PC-9 (cell line): ENCODE results near the gene ADIRF. TPM values are rescaled to one million over a fixed set of nuclear protein-coding genes. Genes with fewer than 3 reads are reported as not detected.
"Not testable (repeated sequence)": the region's sequence is repeated elsewhere in the genome, so short reads cannot be mapped to it uniquely, and the experiment has no call there.

Experiments used
- BruUV-seq: library from RNA; stranded (reverse); fragments of 400-500 nt; replicated peaks from 2 replicates; lab custom pipeline; 2021; lab: Mats Ljungman, UMichigan
- CTCF ChIA-PET: fragments of 300-600 bp; sonication (Branson Sonifier 250); formaldehyde crosslinking; loops from one replicate; lab custom pipeline; 2022; ENCODE audit warnings: antibody characterized with exemption; lab: Charles Lee
- POLR2A ChIA-PET: fragments of 300-600 bp; sonication (Branson Sonifier 250); formaldehyde crosslinking; loops from one replicate; lab custom pipeline; 2022; ENCODE audit warnings: antibody characterized with exemption; ENCODE audit not compliant: unreplicated experiment; lab: Charles Lee
- DNase-seq, 2 experiments: peaks; one replicate each; pipeline versions ENCODE4 v3.0.0 to v3.0.0-alpha.2; 2015 to 2022; ENCODE audit warnings: mixed read lengths in 1 of 2
- H2AFZ ChIP-seq: fragments of 200-600 bp; sonication (generic); 2 replicates; pipeline ENCODE4 v1.8.1; 2017; ENCODE audit warnings: antibody characterized with exemption
- H3F3A ChIP-seq: fragments of 200-600 bp; sonication (generic); 2 replicates; pipeline ENCODE4 v1.8.1; 2017; ENCODE audit warnings: antibody characterized with exemption, mild to moderate bottlenecking, low read depth; ENCODE audit not compliant: insufficient read depth
- H3K27ac ChIP-seq: fragments of 200-600 bp; sonication (generic); 2 replicates; pipeline ENCODE4 v1.6.1; 2016; ENCODE audit warnings: mixed run types
- H3K27me3 ChIP-seq: fragments of 200-600 bp; sonication (generic); 2 replicates; pipeline ENCODE4 v1.6.1; 2016; ENCODE audit warnings: low read depth, mixed run types; ENCODE audit not compliant: insufficient read depth
- H3K36me3 ChIP-seq: fragments of 200-600 bp; sonication (generic); 2 replicates; pipeline ENCODE4 v1.6.1; 2016; ENCODE audit warnings: low read depth, mixed run types
- H3K4me1 ChIP-seq: fragments of 200-600 bp; sonication (generic); replicated peaks from 2 replicates; pipeline ENCODE4 v1.6.1; 2016; ENCODE audit warnings: mixed run types; ENCODE audit not compliant: insufficient read depth
- H3K4me2 ChIP-seq: fragments of 200-600 bp; sonication (generic); 2 replicates; pipeline ENCODE4 v1.6.1; 2017; ENCODE audit warnings: mixed run types
- H3K4me3 ChIP-seq: fragments of 200-600 bp; sonication (generic); 2 replicates; pipeline ENCODE4 v1.6.1; 2016; ENCODE audit warnings: mixed run types
- H3K79me2 ChIP-seq: fragments of 200-600 bp; sonication (generic); 2 replicates; pipeline ENCODE4 v1.6.1; 2017; ENCODE audit warnings: low read depth, mixed run types
- H3K9me2 ChIP-seq: fragments of 200-600 bp; sonication (generic); 2 replicates; pipeline ENCODE4 v1.8.1; 2017; ENCODE audit warnings: mild to moderate bottlenecking; ENCODE audit not compliant: insufficient read depth
- H3K9me3 ChIP-seq: fragments of 200-600 bp; sonication (generic); 2 replicates; pipeline ENCODE4 v1.8.1; 2016; ENCODE audit warnings: low read depth; ENCODE audit not compliant: insufficient read depth
- H4K20me1 ChIP-seq: fragments of 200-600 bp; sonication (generic); 2 replicates; pipeline ENCODE4 v1.8.1; 2017; ENCODE audit not compliant: insufficient read depth
- EZH2 ChIP-seq: fragments of 200-600 bp; sonication (generic); IDR thresholded peaks from 2 replicates; pipeline ENCODE4 v1.8.0; 2017; ENCODE audit warnings: antibody characterized with exemption, low read depth
- intact Hi-C: fragments of 100-400 bp; cut with micrococcal nuclease; formaldehyde crosslinking; loops from one replicate; pipeline ENCODE4 v1.10.0; 2022; ENCODE audit not compliant: unreplicated experiment
- total RNA-seq: library from RNA; stranded (reverse); gene quantifications from 2 replicates; pipeline ENCODE4 v1.2.3, GENCODE V29; 2021
- TF ChIP-seq, protein P1 (sequence below): fragments of 200-600 bp; sonication (generic); conservative IDR thresholded peaks from 2 replicates; pipeline ENCODE4 v1.6.1; 2017; ENCODE audit warnings: mixed run types, antibody characterized with exemption, mild to moderate bottlenecking, moderate library complexity

The ADIRF gene
- total RNA-seq, 1 experiment from 2014 or later = 51.0 TPM

DNA sequence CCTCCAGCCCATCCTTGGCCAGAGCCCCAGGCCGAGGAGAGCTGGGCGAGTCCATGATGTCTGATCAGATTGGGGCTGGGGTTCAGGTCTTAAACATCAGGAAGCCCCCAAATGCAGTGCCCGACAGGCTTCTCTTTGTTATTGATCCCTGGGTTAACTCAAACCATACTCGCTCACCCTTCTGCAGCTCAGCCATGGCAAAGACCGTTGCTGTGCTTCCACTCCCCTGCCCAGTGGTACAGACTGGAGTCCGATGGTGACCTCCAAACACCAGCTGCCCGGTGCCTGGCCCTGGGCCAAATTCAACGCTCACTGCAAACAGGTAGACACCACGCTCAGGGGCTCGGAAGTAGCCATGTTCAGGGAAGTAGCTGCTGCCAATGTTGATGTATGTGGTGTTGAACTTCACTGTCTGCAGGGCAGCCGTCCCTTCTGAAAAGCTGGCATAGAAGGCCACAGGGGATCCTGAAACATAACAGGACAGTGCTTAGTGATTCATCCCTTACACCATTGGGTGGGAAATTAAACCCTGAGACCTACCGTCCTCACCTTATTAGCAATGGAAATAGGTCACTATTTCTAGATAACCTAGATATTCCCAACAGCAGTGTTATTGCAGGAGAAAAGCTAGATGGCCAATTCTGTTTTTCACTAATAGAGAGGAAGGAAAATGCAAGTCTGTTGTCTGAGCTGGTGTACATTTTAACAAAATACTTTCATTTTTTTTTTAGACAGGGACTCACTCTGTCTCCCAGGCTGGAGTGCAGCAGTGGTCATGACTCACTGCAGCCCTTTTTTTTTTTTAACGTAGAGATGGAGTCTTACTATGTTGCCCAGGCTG lies 31.4 kb upstream of the ADIRF start:
- TF ChIP-seq, protein P1, sequence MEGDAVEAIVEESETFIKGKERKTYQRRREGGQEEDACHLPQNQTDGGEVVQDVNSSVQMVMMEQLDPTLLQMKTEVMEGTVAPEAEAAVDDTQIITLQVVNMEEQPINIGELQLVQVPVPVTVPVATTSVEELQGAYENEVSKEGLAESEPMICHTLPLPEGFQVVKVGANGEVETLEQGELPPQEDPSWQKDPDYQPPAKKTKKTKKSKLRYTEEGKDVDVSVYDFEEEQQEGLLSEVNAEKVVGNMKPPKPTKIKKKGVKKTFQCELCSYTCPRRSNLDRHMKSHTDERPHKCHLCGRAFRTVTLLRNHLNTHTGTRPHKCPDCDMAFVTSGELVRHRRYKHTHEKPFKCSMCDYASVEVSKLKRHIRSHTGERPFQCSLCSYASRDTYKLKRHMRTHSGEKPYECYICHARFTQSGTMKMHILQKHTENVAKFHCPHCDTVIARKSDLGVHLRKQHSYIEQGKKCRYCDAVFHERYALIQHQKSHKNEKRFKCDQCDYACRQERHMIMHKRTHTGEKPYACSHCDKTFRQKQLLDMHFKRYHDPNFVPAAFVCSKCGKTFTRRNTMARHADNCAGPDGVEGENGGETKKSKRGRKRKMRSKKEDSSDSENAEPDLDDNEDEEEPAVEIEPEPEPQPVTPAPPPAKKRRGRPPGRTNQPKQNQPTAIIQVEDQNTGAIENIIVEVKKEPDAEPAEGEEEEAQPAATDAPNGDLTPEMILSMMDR = no peak
- TF ChIP-seq EZH2 = no peak

DNA sequence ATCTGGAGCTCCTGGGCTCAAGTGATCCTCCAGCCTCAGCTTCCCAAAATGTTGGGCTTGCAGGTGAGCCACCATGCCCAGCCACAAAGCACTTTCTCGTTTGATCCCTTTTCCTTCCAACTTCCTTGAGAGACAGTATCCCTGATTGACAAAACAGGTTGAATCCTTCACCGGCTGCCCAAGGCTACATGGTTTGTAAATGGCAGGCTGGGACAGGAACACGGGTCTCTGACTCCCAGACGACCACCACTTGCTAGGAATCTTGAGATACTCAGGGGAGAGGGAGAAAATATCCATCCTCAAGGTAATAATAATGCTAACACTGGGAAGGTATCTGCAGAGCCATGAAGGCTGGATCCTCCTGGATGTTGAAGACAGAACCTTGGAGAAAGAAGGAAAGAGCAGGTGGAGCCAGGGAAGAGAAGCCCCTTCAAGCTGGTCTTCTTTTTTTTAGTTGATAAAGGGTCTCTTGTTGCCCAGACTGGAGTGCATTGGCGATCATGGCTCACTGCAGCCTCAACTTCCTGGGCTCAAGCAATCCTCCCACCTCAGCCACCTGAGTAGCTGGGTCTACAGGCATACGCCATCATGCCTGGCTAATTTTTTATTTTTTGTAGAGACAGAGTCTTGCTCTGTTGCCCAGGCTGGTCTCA lies 30.7 kb upstream of the ADIRF start:
- H3K4me1 ChIP-seq = peaks cover 8% of the 10 kb centered on the region; the same call in 1 of the 2 replicates
- TF ChIP-seq, protein P1 = no peak
- TF ChIP-seq EZH2 = no peak
- BruUV-seq = no TSS peak

More for the DNA sequence above, 31.4 kb upstream of the ADIRF start:
- Histone ChIP-seq H3K9me2 (no peaks in the 10 kb centered on the region), H4K20me1 (no peaks in the 10 kb centered on the region), H2AFZ (no peak overlapping the region), H3K4me2 (no peak overlapping the region), H3K4me3 (no peak overlapping the region), H3K4me1 (peaks cover 11% of the 10 kb centered on the region), H3K79me2 (no peaks in the 10 kb centered on the region), H3K36me3 (no peaks in the 10 kb centered on the region), H3K9me3 (no peaks in the 10 kb centered on the region), H3K27me3 (no peaks in the 10 kb centered on the region), H3K27ac (no peak overlapping the region), H3F3A (peaks cover 4% of the 10 kb centered on the region; the same call in 1 of the 2 replicates)
- intact Hi-C loops = no loop called here
- CTCF ChIA-PET = interaction anchor here (0.6 kb wide), 1 partner anchor 409 kb away, joined by 3 read pairs; no protein-coding TSS in a partner anchor
- no peak for DNase-seq
- POLR2A ChIA-PET = no interaction called here
- no TSS peak for BruUV-seq

DNA sequence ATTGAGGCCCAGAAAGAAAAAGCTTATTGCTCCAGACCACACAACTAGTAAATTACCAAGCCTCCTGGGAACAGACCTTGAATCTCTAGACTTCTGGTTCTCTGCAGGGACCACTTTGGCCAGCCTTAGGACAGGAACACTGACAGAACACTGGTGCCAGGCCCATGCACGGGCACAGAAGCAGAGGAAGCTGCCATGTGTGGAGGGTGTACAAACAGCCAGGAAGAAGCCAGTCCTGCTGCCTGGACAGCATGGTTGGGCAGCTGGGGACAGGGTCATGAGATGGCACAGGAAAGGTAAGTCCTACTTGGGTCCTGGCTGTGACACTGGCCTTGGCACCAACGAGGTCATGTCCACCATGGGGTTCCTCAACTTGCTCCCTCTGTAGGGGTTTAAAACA lies 30.0 kb upstream of the ADIRF start:
- Histone ChIP-seq H3K4me3 (no peak overlapping the region), H4K20me1 (no peaks in the 10 kb centered on the region), H3K27me3 (no peaks in the 10 kb centered on the region), H3K4me1 (peaks cover 8% of the 10 kb centered on the region; the same call in 1 of the 2 replicates), H3K9me2 (no peaks in the 10 kb centered on the region), H3K4me2 (no peak overlapping the region), H3K79me2 (no peaks in the 10 kb centered on the region), H2AFZ (no peak overlapping the region), H3K36me3 (no peaks in the 10 kb centered on the region), H3K27ac (no peak overlapping the region), H3F3A (peaks cover 4% of the 10 kb centered on the region; the same call in 1 of the 2 replicates), H3K9me3 (no peaks in the 10 kb centered on the region)
- POLR2A ChIA-PET = no interaction called here
- intact Hi-C loops = loop anchor here (2.0 kb wide), 1 partner anchor 249 kb away; no protein-coding TSS in a partner anchor
- no peak for TF ChIP-seq EZH2
- TF ChIP-seq, protein P1 = no peak
- BruUV-seq = no TSS peak
- DNase-seq = no peak
- CTCF ChIA-PET = interaction anchor here (1.0 kb wide), 1 partner anchor 22 kb away, joined by 3 read pairs; no protein-coding TSS in a partner anchor

More for the DNA sequence above, 30.7 kb upstream of the ADIRF start:
- Histone ChIP-seq H3K27ac (no peak overlapping the region), H3K79me2 (no peaks in the 10 kb centered on the region), H3F3A (peaks cover 4% of the 10 kb centered on the region; the same call in 1 of the 2 replicates), H3K36me3 (no peaks in the 10 kb centered on the region), H3K27me3 (no peaks in the 10 kb centered on the region), H4K20me1 (no peaks in the 10 kb centered on the region), H2AFZ (no peak overlapping the region), H3K4me2 (no peak overlapping the region), H3K9me3 (no peaks in the 10 kb centered on the region), H3K9me2 (no peaks in the 10 kb centered on the region), H3K4me3 (no peak overlapping the region)
- DNase-seq = no peak
- ChIA-PET CTCF (interaction anchor here (0.6 to 1.0 kb wide), 2 partner anchors 22 to 409 kb away, joined by 3 read pairs; no protein-coding TSS in a partner anchor), POLR2A (no interaction called here)
- intact Hi-C loops = loop anchor here (2.0 kb wide), 1 partner anchor 249 kb away; no protein-coding TSS in a partner anchor

DNA sequence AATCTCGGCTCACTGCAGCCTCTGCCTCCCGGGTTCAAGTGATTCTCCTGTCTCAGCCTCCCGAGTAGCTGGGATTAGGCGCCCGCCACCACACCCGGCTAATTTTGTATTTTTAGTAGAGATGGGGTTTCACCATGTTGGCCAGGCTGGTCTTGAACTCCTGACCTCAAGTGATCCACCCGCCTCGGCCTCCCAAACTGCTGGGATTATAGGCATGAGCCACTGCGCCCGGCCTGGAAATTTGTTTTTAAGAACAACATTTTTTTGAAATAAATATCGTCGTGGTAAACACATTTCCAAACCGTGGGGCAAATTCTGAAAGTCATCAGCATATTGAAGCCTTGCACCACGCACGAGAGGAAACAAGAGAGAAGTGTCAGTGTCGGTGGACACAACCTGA lies 28.2 kb upstream of the ADIRF start:
- DNase-seq, H3F3A ChIP-seq, H3K4me3 ChIP-seq, H3K27ac ChIP-seq, intact Hi-C loops, H3K27me3 ChIP-seq, H2AFZ ChIP-seq, BruUV-seq, H3K36me3 ChIP-seq, H4K20me1 ChIP-seq, H3K79me2 ChIP-seq, H3K9me3 ChIP-seq, H3K4me2 ChIP-seq, H3K9me2 ChIP-seq: not testable (repeated sequence)
- POLR2A ChIA-PET = interaction anchor here (0.6 to 0.7 kb wide), 2 partner anchors 30 to 228 kb away, joined by 4 to 16 read pairs; no protein-coding TSS in a partner anchor
- CTCF ChIA-PET = interaction anchor here (0.5 to 0.6 kb wide), 2 partner anchors 30 to 336 kb away, joined by 3 to 4 read pairs; no protein-coding TSS in a partner anchor
- peaks cover 13% of the 10 kb centered on the region for H3K4me1 ChIP-seq
